GM12873 (cell line): ENCODE data around the gene FREY1.

Experiments
- TF ChIP-seq, protein P1 (sequence below): IDR thresholded peaks from 2 replicates; pipeline ENCODE4 v1.5.1; 2012; ENCODE audit warnings: low read depth, mild to moderate bottlenecking, moderate library complexity, low read length, control low read depth; ENCODE audit not compliant: insufficient read depth; ENCODE audit errors: missing control alignments

FREY1 gene

DNA sequence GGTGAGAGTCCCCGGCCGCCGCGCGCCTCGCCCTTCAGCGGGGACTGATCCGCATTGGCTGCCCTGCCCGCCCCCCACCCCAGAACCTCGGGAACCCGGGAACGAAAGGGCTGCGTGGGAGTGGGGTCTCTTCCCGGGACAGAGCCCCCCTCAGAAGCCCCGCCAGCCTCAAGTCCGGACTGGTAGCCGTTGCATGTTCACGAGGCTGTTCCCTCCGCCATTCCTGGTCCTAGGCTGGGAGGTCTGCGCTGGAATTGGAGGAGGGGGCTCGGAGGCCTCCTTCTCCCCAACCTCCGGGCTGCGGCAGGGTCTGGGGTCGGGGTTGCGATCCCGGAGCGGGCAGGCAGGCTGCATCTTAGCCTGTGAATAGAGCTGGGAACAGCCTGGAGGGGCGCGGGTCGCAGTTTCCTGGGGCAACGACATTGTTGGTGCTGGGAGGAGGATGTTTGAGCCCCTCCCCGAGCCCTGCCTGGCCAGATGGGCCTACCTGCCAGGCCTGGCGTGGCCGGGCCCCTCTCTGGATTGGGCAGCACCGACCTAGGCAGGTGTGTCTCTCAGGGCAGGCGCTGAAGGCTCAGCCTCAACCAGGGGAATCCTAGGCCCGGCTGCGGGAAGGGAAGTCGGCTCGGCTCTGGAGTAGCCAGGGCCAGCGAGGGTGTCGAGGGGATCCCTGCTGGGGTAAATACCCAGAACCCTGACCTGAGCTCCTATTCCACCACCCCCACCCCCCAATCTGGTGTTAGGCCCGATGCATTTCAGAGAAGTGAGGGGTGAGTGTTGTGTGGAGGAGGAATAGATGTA, 20.9 kb downstream of the FREY1 start:
- TF ChIP-seq, protein P1, sequence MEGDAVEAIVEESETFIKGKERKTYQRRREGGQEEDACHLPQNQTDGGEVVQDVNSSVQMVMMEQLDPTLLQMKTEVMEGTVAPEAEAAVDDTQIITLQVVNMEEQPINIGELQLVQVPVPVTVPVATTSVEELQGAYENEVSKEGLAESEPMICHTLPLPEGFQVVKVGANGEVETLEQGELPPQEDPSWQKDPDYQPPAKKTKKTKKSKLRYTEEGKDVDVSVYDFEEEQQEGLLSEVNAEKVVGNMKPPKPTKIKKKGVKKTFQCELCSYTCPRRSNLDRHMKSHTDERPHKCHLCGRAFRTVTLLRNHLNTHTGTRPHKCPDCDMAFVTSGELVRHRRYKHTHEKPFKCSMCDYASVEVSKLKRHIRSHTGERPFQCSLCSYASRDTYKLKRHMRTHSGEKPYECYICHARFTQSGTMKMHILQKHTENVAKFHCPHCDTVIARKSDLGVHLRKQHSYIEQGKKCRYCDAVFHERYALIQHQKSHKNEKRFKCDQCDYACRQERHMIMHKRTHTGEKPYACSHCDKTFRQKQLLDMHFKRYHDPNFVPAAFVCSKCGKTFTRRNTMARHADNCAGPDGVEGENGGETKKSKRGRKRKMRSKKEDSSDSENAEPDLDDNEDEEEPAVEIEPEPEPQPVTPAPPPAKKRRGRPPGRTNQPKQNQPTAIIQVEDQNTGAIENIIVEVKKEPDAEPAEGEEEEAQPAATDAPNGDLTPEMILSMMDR = no peak

GRCh38 chr11:45885274-45885920, 21.7 kb downstream of the FREY1 start, which contains the start of gene MAPK8IP1:
TSS of gene MAPK8IP1 (plus strand) at chr11:45885651. CDS start at chr11:45885821, 170 bp downstream.
- TF ChIP-seq, protein P1 = no peak

GRCh38 chr11:45884596-45885185, 22.4 kb downstream of the FREY1 start:
- TF ChIP-seq, protein P1 = no peak

- TF ChIP-seq, protein P1 = no peak
Measured at GRCh38 chr11:45881708-45882368, 25.2 kb downstream of the FREY1 start.

GRCh38 chr11:45880772-45881570, 26.1 kb downstream of the FREY1 start:
- TF ChIP-seq, protein P1 = no peak

DNA sequence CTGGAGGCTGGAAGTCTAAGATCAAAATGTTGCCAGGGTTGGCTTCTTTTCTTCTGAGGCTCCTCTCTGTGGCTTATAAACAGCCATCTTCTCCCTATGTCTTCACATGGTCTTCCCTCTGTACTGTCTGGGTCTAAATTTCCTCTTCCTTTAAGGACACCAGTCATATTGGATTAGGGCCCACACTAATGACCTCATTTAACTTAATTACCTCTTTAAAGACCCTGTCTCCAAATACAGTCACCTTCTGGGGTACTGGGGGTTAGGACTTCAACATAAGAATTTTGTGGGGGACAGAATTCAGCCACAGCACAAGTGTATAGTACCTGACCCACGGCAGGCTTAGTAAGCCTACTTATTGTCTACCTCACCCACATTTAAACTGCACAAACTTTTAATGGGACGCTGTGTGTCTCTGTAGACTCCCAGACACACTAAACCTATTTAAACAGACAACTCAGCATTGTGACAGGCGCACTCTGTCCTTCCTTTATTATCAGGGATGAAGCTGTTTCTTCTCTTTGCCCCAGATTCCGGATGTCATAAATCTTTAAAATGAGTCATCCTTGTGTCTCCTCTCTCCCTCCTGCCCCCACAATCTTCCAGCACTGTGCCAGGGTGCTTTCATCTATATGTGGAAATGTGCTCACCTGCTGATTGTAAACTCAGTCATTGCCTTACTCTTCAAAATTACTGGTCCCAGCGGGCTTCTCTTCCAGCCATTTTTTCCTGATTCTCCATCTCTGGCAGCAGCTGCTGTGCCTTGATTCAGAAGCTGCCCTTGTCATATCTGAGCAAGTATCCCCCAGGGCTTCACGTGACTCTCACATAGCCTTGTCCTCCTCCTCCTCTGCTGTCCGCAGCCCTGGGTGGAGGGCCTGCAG, 27.0 kb downstream of the FREY1 start:
- TF ChIP-seq, protein P1 = no peak
